ENCODE data around the gene ELP4.

Gene ELP4

GRCh38 chr11:31820438-31820818, 310.9 kb downstream of the ELP4 start:
- no peak overlapping the region for H3K4me3 ChIP-seq (replicated peaks; ENCODE audit: low read depth, low read length)
- no peak for TF ChIP-seq CTCF (IDR thresholded peaks at IDR 0.05; ENCODE audit: low read depth, low read length, missing control alignments)
- DNase-seq (ENCODE audit: extremely low read depth, low read depth): no peak

GRCh38 chr11:31821235-31821764, 311.7 kb downstream of the ELP4 start:
- H3K4me3 ChIP-seq (replicated peaks; ENCODE audit: low read depth, low read length): no peak overlapping the region
- TF ChIP-seq CTCF (IDR thresholded peaks at IDR 0.05; ENCODE audit: low read depth, low read length, missing control alignments): no peak
- no peak for DNase-seq (ENCODE audit: extremely low read depth, low read depth)

- no peak overlapping the region for H3K4me3 ChIP-seq (replicated peaks; ENCODE audit: low read depth, low read length)
- TF ChIP-seq CTCF (IDR thresholded peaks at IDR 0.05; ENCODE audit: low read depth, low read length, missing control alignments): no peak
- DNase-seq (ENCODE audit: extremely low read depth, low read depth): no peak
These were observed 312.2 kb downstream of the ELP4 start for GRCh38 chr11:31821766-31822165.

- no peak for DNase-seq (ENCODE audit: extremely low read depth, low read depth)
- H3K4me3 ChIP-seq (replicated peaks; ENCODE audit: low read depth, low read length): no peak overlapping the region
- TF ChIP-seq CTCF (IDR thresholded peaks at IDR 0.05; ENCODE audit: low read depth, low read length, missing control alignments): no peak
These were observed 312.8 kb downstream of the ELP4 start for GRCh38 chr11:31822175-31822926.

GRCh38 chr11:31822927-31823643, 313.5 kb downstream of the ELP4 start:
- TF ChIP-seq CTCF (IDR thresholded peaks at IDR 0.05; ENCODE audit: low read depth, low read length, missing control alignments): no peak
- DNase-seq (ENCODE audit: extremely low read depth, low read depth): no peak
- H3K4me3 ChIP-seq (replicated peaks; ENCODE audit: low read depth, low read length): no peak overlapping the region

GRCh38 chr11:31823644-31824331, 314.2 kb downstream of the ELP4 start:
- no peak overlapping the region for H3K4me3 ChIP-seq (replicated peaks; ENCODE audit: low read depth, low read length)
- no peak for TF ChIP-seq CTCF (IDR thresholded peaks at IDR 0.05; ENCODE audit: low read depth, low read length, missing control alignments)
- DNase-seq (ENCODE audit: extremely low read depth, low read depth): no peak
